SW480 (cell line): ENCODE measurements around the gene EPS8L2.
A peak's percentile ranks its signal among the peaks of the same experiment; 100 is the strongest.
"Not testable (repeated sequence)": the region's sequence is repeated elsewhere in the genome, so short reads cannot be mapped to it uniquely, and the experiment has no call there.

Source experiments
- DNase-seq: peaks from one replicate; pipeline ENCODE4 v3.0.0-alpha.2; 2016; ENCODE audit warnings: low spot score

Gene EPS8L2

GRCh38 chr11:690244-690643, 15.8 kb upstream of the EPS8L2 start:
- DNase-seq, result not testable (repeated sequence)

GRCh38 chr11:690738-691633, 15.0 kb upstream of the EPS8L2 start:
- DNase-seq, result no peak

- no peak for DNase-seq
Observed at GRCh38 chr11:691710-692590, 14.1 kb upstream of the EPS8L2 start.

- no peak for DNase-seq
Observed at GRCh38 chr11:692824-693414, 13.1 kb upstream of the EPS8L2 start.

- no peak for DNase-seq
Observed at GRCh38 chr11:693415-693831, 12.6 kb upstream of the EPS8L2 start.

- peak; percentile 67 for DNase-seq
Observed at GRCh38 chr11:693887-694562, 12.0 kb upstream of the EPS8L2 start.

GRCh38 chr11:694563-695287, 11.3 kb upstream of the EPS8L2 start, which contains the start of gene DEAF1:
Gene DEAF1 (minus strand): TSS chr11:695222. CDS start chr11:695047, 175 bp downstream.
- peak; percentile 94 for DNase-seq

- no peak for DNase-seq
Observed at GRCh38 chr11:695288-695537, 10.8 kb upstream of the EPS8L2 start.

GRCh38 chr11:695538-696248, 10.3 kb upstream of the EPS8L2 start, which contains the start of gene TMEM80:
Gene TMEM80 (plus strand): TSS chr11:695816. CDS start chr11:695828, 12 bp downstream.
- peak; percentile 95 for DNase-seq

- DNase-seq, result no peak
Observed at GRCh38 chr11:696955-697491, 9.0 kb upstream of the EPS8L2 start.

GRCh38 chr11:697811-698311, 8.2 kb upstream of the EPS8L2 start:
- DNase-seq, result no peak

- no peak for DNase-seq
Observed at GRCh38 chr11:698493-699115, 7.4 kb upstream of the EPS8L2 start.

GRCh38 chr11:699116-699508, 6.9 kb upstream of the EPS8L2 start:
- no peak for DNase-seq

GRCh38 chr11:699753-700152, 6.3 kb upstream of the EPS8L2 start:
- no peak for DNase-seq

GRCh38 chr11:701741-702461, 4.1 kb upstream of the EPS8L2 start:
- no peak for DNase-seq

- peak; percentile 62 for DNase-seq
Observed at GRCh38 chr11:702462-703461, 3.3 kb upstream of the EPS8L2 start.

GRCh38 chr11:703506-703905, 2.5 kb upstream of the EPS8L2 start:
- no peak for DNase-seq

GRCh38 chr11:704228-704674, 1.8 kb upstream of the EPS8L2 start:
- no peak for DNase-seq
